DND-41 (cell line): ENCODE data around the gene ERAL1.

Experiments used
- EZH2 ChIP-seq: IDR thresholded peaks from 3 replicates; pipeline ENCODE4 v1.6.1; 2012; ENCODE audit warnings: borderline replicate concordance, low read depth, mild to moderate bottlenecking, moderate library complexity, low read length, inconsistent platforms; ENCODE audit not compliant: severe bottlenecking
- TF ChIP-seq, protein P1 (sequence below): IDR thresholded peaks from 2 replicates; pipeline ENCODE4 v1.5.1; 2012; ENCODE audit warnings: borderline replicate concordance, low read length, moderate library complexity, mild to moderate bottlenecking; ENCODE audit not compliant: poor library complexity, severe bottlenecking; ENCODE audit errors: extremely low read depth

DNA sequence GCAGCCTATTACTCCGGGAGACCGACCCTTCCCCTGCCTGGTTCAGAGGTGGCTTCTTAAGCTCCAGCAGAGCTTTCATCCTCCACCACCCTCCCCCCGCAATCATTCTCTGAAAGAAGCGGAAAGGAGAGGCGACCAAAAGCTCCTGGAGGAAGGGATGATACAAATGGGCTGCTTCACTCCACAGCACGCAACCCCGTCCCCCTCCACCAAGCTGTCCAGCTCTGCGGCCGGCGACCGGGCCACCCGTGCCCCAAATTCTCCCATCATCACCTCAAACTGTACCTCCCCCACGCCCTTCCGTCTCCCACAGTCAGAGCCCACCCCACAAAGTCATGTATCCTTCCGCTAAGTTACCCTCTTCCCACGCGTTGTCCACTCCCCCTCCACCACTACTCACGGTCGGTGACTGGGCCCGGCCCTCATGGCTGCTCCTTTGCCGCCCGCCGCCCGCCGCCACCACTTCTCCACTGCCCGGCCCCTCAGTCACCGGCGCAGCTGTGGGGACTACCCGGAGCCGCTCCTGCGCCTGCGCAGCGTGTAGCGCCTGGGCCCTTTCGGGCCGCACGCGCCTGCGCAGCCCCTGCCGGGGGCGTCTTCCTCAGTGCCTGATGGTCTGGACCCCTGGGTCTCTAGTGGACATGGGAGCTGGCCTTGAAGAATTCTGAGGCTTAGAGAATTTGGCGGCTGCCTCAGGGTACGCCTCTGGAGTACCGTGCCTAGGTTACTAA, 12.4 kb upstream of the ERAL1 start, which contains the start of gene FAM222B:
- TF ChIP-seq, protein P1, sequence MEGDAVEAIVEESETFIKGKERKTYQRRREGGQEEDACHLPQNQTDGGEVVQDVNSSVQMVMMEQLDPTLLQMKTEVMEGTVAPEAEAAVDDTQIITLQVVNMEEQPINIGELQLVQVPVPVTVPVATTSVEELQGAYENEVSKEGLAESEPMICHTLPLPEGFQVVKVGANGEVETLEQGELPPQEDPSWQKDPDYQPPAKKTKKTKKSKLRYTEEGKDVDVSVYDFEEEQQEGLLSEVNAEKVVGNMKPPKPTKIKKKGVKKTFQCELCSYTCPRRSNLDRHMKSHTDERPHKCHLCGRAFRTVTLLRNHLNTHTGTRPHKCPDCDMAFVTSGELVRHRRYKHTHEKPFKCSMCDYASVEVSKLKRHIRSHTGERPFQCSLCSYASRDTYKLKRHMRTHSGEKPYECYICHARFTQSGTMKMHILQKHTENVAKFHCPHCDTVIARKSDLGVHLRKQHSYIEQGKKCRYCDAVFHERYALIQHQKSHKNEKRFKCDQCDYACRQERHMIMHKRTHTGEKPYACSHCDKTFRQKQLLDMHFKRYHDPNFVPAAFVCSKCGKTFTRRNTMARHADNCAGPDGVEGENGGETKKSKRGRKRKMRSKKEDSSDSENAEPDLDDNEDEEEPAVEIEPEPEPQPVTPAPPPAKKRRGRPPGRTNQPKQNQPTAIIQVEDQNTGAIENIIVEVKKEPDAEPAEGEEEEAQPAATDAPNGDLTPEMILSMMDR = no peak
- TF ChIP-seq EZH2 = no peak
